GM12892 (cell line): ENCODE data around the gene ARHGEF9.

Experiments
- POLR2A ChIP-seq: IDR thresholded peaks from 2 replicates; pipeline ENCODE4 v1.6.1; 2011; ENCODE audit warnings: low read depth, low read length, control low read depth
- POLR2AphosphoS5 ChIP-seq: IDR thresholded peaks from 2 replicates; pipeline ENCODE4 v1.6.1; 2011; ENCODE audit warnings: low read depth, low read length, control low read depth
- TAF1 ChIP-seq: IDR thresholded peaks from 2 replicates; pipeline ENCODE4 v1.6.1; 2011; ENCODE audit warnings: low read depth, mild to moderate bottlenecking, control low read depth, low read length, borderline replicate concordance

DNA sequence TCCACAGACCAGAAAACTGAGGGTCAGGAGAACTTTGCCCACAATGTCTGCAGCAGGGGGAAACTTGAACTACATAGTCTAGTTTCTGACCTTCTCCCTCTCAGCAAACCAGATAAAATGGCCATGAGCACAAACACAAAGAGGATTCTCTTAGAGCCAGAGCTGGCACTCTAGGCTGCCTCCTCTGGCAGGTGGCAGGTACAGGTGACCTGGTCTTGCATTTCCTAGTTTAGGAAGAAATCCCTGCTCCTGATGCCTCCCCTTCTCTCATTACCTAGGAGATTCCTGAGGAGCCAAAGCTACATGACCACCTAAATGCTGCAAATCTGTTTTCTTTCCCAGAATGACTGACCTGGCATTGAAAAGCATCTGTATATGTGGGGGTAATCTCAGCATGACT, 45.1 kb downstream of the ARHGEF9 start:
- TF ChIP-seq POLR2A (no peak), POLR2AphosphoS5 (no peak), TAF1 (no peak)
